ENCODE measurements around the gene ARID1B.

ARID1B gene

GRCh38 chr6:157171801-157172200 lies 394.6 kb downstream of the ARID1B start:
- DNase-seq: no peak

GRCh38 chr6:157172231-157172701 lies 395.1 kb downstream of the ARID1B start:
- DNase-seq: no peak

GRCh38 chr6:157172830-157173536 lies 395.8 kb downstream of the ARID1B start:
- no peak for DNase-seq

- DNase-seq: peak; percentile 39
Measured at GRCh38 chr6:157173776-157174175, 396.6 kb downstream of the ARID1B start.

GRCh38 chr6:157174731-157175130 lies 397.6 kb downstream of the ARID1B start:
- DNase-seq: no peak

GRCh38 chr6:157177731-157178336 lies 400.7 kb downstream of the ARID1B start:
- DNase-seq: no peak

GRCh38 chr6:157181649-157182048 lies 404.5 kb downstream of the ARID1B start:
- no peak for DNase-seq

- DNase-seq: no peak
Measured at GRCh38 chr6:157182503-157183264, 405.5 kb downstream of the ARID1B start.

- DNase-seq: peak; percentile 45
Measured at GRCh38 chr6:157184202-157185015, 407.2 kb downstream of the ARID1B start.

GRCh38 chr6:157185171-157185570 lies 408.0 kb downstream of the ARID1B start:
- DNase-seq: no peak

- no peak for DNase-seq
Measured at GRCh38 chr6:157185986-157186385, 408.8 kb downstream of the ARID1B start.

- DNase-seq: no peak
Measured at GRCh38 chr6:157186785-157187181, 409.6 kb downstream of the ARID1B start.

- no peak for DNase-seq
Measured at GRCh38 chr6:157187182-157188083, 410.3 kb downstream of the ARID1B start.

GRCh38 chr6:157188213-157188612 lies 411.0 kb downstream of the ARID1B start:
- DNase-seq: peak; percentile 17

- DNase-seq: no peak
Measured at GRCh38 chr6:157193443-157193996, 416.3 kb downstream of the ARID1B start.

- no peak for DNase-seq
Measured at GRCh38 chr6:157194110-157194509, 416.9 kb downstream of the ARID1B start.

GRCh38 chr6:157194643-157195042 lies 417.5 kb downstream of the ARID1B start:
- no peak for DNase-seq

- DNase-seq: no peak
Measured at GRCh38 chr6:157196391-157196790, 419.2 kb downstream of the ARID1B start.

- peak; percentile 33 for DNase-seq
Measured at GRCh38 chr6:157198425-157199279, 421.5 kb downstream of the ARID1B start.

GRCh38 chr6:157200117-157200516 lies 422.9 kb downstream of the ARID1B start:
- DNase-seq: no peak
